GM10248 (cell line): ENCODE data around the gene LGI2.

Experiments
- CTCF ChIA-PET: fragments of 300-600 bp; sonication (Branson Sonifier 250); formaldehyde crosslinking; extraction: SDS; loops from one replicate; lab custom pipeline; 2021; ENCODE audit warnings: antibody characterized with exemption; lab: Yijun Ruan, JAX
- POLR2A ChIA-PET: fragments of 350-650 bp; sonication (Branson Sonifier 250); formaldehyde crosslinking; extraction: SDS; loops from one replicate; lab custom pipeline; 2020; ENCODE audit warnings: antibody characterized with exemption; lab: Yijun Ruan, JAX
- DNase-seq: peaks from one replicate; pipeline ENCODE4 v3.0.0; 2012; ENCODE audit errors: extremely low spot score
- TF ChIP-seq, protein P1 (sequence below): IDR thresholded peaks from 2 replicates; pipeline ENCODE4 v1.5.1; 2012; ENCODE audit warnings: mild to moderate bottlenecking, low read depth; ENCODE audit errors: extremely low read depth, missing control alignments, control extremely low read depth

LGI2 gene

GRCh38 chr4:24980064-24980690 lies 50.6 kb downstream of the LGI2 start:
- ChIA-PET CTCF (interaction anchor here (0.6 to 6.0 kb wide), 57 partner anchors 9 to 514 kb away, joined by 3 to 56 read pairs (median 4); partner anchors contain the start of gene SEPSECS), POLR2A (no interaction called here)
- TF ChIP-seq, protein P1, sequence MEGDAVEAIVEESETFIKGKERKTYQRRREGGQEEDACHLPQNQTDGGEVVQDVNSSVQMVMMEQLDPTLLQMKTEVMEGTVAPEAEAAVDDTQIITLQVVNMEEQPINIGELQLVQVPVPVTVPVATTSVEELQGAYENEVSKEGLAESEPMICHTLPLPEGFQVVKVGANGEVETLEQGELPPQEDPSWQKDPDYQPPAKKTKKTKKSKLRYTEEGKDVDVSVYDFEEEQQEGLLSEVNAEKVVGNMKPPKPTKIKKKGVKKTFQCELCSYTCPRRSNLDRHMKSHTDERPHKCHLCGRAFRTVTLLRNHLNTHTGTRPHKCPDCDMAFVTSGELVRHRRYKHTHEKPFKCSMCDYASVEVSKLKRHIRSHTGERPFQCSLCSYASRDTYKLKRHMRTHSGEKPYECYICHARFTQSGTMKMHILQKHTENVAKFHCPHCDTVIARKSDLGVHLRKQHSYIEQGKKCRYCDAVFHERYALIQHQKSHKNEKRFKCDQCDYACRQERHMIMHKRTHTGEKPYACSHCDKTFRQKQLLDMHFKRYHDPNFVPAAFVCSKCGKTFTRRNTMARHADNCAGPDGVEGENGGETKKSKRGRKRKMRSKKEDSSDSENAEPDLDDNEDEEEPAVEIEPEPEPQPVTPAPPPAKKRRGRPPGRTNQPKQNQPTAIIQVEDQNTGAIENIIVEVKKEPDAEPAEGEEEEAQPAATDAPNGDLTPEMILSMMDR: peak; percentile 66
- DNase-seq: peak; percentile 59

DNA sequence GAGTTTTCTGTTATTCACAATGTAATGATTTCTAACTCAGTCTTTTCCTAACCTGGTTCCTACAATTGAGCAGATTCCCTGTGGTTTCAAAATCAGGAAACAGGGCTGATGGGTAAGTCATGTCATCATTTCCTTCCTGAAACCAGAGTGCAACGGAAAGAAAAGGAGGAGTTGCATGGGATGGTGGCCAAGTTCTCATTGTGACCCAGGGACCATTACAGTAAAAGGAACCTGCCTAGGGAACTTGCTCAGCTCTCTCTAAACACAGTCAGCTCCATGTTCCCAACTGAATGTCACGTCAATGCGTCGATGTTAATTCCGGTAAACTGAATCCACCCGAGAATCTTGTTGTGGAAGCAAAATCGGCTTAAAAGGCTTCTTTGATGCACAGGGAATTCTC lies 51.2 kb downstream of the LGI2 start:
- CTCF ChIA-PET: interaction anchor here (0.8 to 6.0 kb wide), 45 partner anchors 8 to 513 kb away, joined by 3 to 56 read pairs (median 4); no protein-coding TSS in a partner anchor
- no peak for DNase-seq
- TF ChIP-seq, protein P1: no peak
- POLR2A ChIA-PET: no interaction called here

DNA sequence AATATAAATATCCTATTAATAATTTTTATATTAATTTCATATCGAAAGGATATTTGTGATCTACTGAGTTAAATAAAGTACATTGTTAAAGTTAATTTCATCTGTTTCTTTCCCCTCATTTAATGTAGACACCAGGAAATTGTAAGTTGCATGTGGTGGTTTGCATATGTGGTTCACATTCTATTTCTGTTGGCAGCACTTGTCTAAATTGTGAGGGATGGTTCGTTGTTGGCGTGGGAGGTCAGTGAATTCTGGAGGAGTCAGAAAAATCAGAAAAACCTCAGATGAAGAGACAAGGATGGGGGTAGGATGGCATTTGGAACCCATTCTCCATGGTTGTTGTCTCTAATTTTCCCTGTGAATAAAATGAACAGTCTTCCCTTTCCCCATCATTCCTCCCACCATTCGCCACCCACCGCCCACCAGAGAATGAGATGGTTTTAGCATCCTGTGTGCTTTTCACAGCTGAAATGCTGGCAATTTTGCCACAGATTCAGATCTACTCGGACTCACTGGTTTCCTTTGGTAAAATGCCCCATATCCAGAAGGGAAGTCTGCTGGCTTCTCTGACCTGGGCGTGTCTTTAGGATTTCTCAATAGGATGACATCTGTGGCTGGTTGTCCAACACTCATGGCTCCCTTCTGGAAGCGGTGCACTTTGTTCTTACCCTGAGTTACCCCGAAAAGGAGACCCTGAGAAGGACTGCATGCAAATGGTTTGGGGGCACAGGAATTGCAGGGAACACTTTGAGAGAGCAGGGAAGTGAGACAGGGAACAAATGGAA lies 52.3 kb downstream of the LGI2 start:
- ChIA-PET CTCF (interaction anchor here (1.2 to 6.0 kb wide), 6 partner anchors 8 to 490 kb away, joined by 3 to 56 read pairs (median 4); no protein-coding TSS in a partner anchor), POLR2A (no interaction called here)
- TF ChIP-seq, protein P1: no peak
- no peak for DNase-seq

- TF ChIP-seq, protein P1: no peak
- ChIA-PET CTCF (no interaction called here), POLR2A (no interaction called here)
- DNase-seq: no peak
Observed at GRCh38 chr4:24975510-24975909, 55.2 kb downstream of the LGI2 start.

GRCh38 chr4:24973747-24974601 lies 56.8 kb downstream of the LGI2 start:
- DNase-seq: no peak
- ChIA-PET CTCF (interaction anchor here (1.7 kb wide), 1 partner anchor 17 kb away, joined by 5 read pairs; no protein-coding TSS in a partner anchor), POLR2A (no interaction called here)
- TF ChIP-seq, protein P1: no peak

GRCh38 chr4:24973404-24973746 lies 57.4 kb downstream of the LGI2 start:
- ChIA-PET POLR2A (no interaction called here), CTCF (interaction anchor here (1.7 kb wide), 1 partner anchor 17 kb away, joined by 5 read pairs; no protein-coding TSS in a partner anchor)
- no peak for DNase-seq
- TF ChIP-seq, protein P1: no peak
